ENCODE data around the gene PDF. TPM values are rescaled to one million over a fixed set of nuclear protein-coding genes. Genes with fewer than 3 reads are reported as not detected.
A peak's percentile ranks its signal among the peaks of the same experiment; 100 is the strongest.

The PDF gene
- total and polyA plus RNA-seq, 2 of the 13 experiments (the other 11 are each of a cell fraction or from before 2014, with no cell fraction given): 12.4 to 48.8 TPM

- H2AFZ ChIP-seq (ENCODE audit: low read length): no peak overlapping the region
- H3K27ac ChIP-seq (ENCODE audit: extremely low read length, insufficient read depth, low read length): peak overlapping the region; percentile 86
- H4K20me1 ChIP-seq (ENCODE audit: insufficient read depth, low read length): no peaks in the 10 kb centered on the region
- POLR2A ChIA-PET: interaction anchor here (0.6 to 6.0 kb wide), 9 partner anchors 9 to 385 kb away, joined by 3 to 52 read pairs (median 4); partner anchors contain the start of genes PDF and TMED6
- CTCF ChIA-PET (ENCODE audit: low intra/inter-chr PET ratio, low total read pairs): interaction anchor here (1.0 to 1.6 kb wide), 2 partner anchors 12 to 27 kb away, joined by 4 to 10 read pairs; partner anchors contain the start of gene VPS4A
- H3K27me3 ChIP-seq (ENCODE audit: control insufficient read depth in 1 of 2, insufficient read depth in 2 of 2, low read length in 2 of 2): no peaks in the 10 kb centered on the region; a peak in 1 of 5 replicates
- FAIRE-seq: no peak
- peak overlapping the region; percentile 79 to 94 (median 86) for H3K4me3 ChIP-seq (replicated peaks in 1 of 3; ENCODE audit: insufficient read depth in 1 of 3, low read depth in 2 of 3, low read length in 3 of 3)
- in situ Hi-C loops (cut with HindIII; ENCODE audit: extremely low pct_ligation_motif_present, low pct_unique_long_range_greater_than_20kb) (no loop called here), intact Hi-C loops (cut with micrococcal nuclease; ENCODE audit: unreplicated experiment) (loop anchor here (1.0 kb wide), 2 partner anchors 8 to 188 kb away; partner anchors contain the start of gene PDF)
- H3K36me3 ChIP-seq (replicated peaks in 1 of 2; ENCODE audit: control insufficient read depth in 1 of 2, insufficient read depth in 2 of 2, low read length in 2 of 2): peaks cover 23 to 52% of the 10 kb centered on the region in 2 experiments
- peak overlapping the region; percentile 91 for H3K9ac ChIP-seq (ENCODE audit: insufficient read depth, low read depth, low read length)
- no peak for DNase-seq (ENCODE audit: low spot score)
- TSS peak; percentile 75 for BruUV-seq (replicated peaks)
- no peaks in the 10 kb centered on the region for H3K9me3 ChIP-seq (ENCODE audit: low read length)
- H3K4me1 ChIP-seq (ENCODE audit: insufficient read depth, low read length): peaks cover 39% of the 10 kb centered on the region
- H3K4me2 ChIP-seq (ENCODE audit: low read depth, low read length): peak overlapping the region; percentile 90
- H3K79me2 ChIP-seq (ENCODE audit: insufficient read depth, low read length): peaks cover 52% of the 10 kb centered on the region
- 16% methylated on average over 39 of the region's 46 CpGs for WGBS (ENCODE audit: low lambda C conversion rate)
- ATAC-seq: peak; percentile 1; the same call in 1 of the 3 replicates
- TF ChIP-seq NFE2L1 (CRISPR knock-in tag; IDR thresholded peaks at IDR 0.05; ENCODE audit: borderline replicate concordance) (0 out of 2 replicates have a peak, but pooled peaks have one; percentile 4), HNRNPH1 (optimal IDR thresholded peaks at IDR 0.05; ENCODE audit: low read depth, low read length) (peak; percentile 0), ZBTB38 (CRISPR knock-in tag; IDR thresholded peaks at IDR 0.05) (peak; percentile 18; the same call in 1 of the 2 replicates), ZNF20 (CRISPR knock-in tag; IDR thresholded peaks at IDR 0.05) (peak; percentile 12), ZNF788 (CRISPR knock-in tag; IDR thresholded peaks at IDR 0.05; ENCODE audit: borderline replicate concordance) (no peak), ZNF850 (CRISPR knock-in tag; conservative IDR thresholded peaks at IDR 0.05) (0 out of 2 replicates have a peak, but pooled peaks have one; percentile 28), EED (CRISPR knock-in tag; IDR thresholded peaks at IDR 0.05) (peak; percentile 47; the same call in 1 of the 2 replicates), STAT5B (CRISPR knock-in tag; IDR thresholded peaks at IDR 0.05) (0 out of 2 replicates have a peak, but pooled peaks have one; percentile 3), MXI1 (IDR thresholded peaks at IDR 0.05; ENCODE audit: borderline replicate concordance, low read depth, low read length) (0 out of 3 replicates have a peak, but pooled peaks have one; percentile 26), MTA1 (CRISPR knock-in tag; IDR thresholded peaks at IDR 0.05; ENCODE audit: borderline replicate concordance) (0 out of 2 replicates have a peak, but pooled peaks have one; percentile 82), ZNF629 (CRISPR knock-in tag; conservative IDR thresholded peaks at IDR 0.05) (0 out of 2 replicates have a peak, but pooled peaks have one; percentile 12), KLF12 (CRISPR knock-in tag; IDR thresholded peaks at IDR 0.05; ENCODE audit: borderline replicate concordance) (peak; percentile 23; the same call in 1 of the 2 replicates), ZBTB10 (CRISPR knock-in tag; IDR thresholded peaks at IDR 0.05; ENCODE audit: borderline replicate concordance) (0 out of 2 replicates have a peak, but pooled peaks have one; percentile 29), ZNF460 (CRISPR knock-in tag; IDR thresholded peaks at IDR 0.05; ENCODE audit: borderline replicate concordance) (peak; percentile 83), THAP8 (CRISPR knock-in tag; IDR thresholded peaks at IDR 0.05; ENCODE audit: borderline replicate concordance) (0 out of 2 replicates have a peak, but pooled peaks have one; percentile 31), ARHGAP35 (CRISPR knock-in tag; IDR thresholded peaks at IDR 0.05; ENCODE audit: borderline replicate concordance) (no peak), GTF3A (CRISPR knock-in tag; conservative IDR thresholded peaks at IDR 0.05) (peak; percentile 8; the same call in 1 of the 2 replicates), PTBP1 (IDR thresholded peaks at IDR 0.05; ENCODE audit: low read depth, low read length, poor library complexity, severe bottlenecking) (peak; percentile 45), ZNF350 (CRISPR knock-in tag; IDR thresholded peaks at IDR 0.05; ENCODE audit: borderline replicate concordance, low read depth) (no peak), ZNF343 (CRISPR knock-in tag; IDR thresholded peaks at IDR 0.05) (0 out of 2 replicates have a peak, but pooled peaks have one; percentile 27)
These were observed 8.3 kb upstream of the PDF start for GRCh38 chr16:69338557-69339288.
